Type B pancreatic cell (in vitro differentiated cells): ENCODE measurements around the gene SULF2. TPM values are rescaled to one million over a fixed set of nuclear protein-coding genes. Genes with fewer than 3 reads are reported as not detected.

Experiments
- DNase-seq: peaks from one replicate; pipeline ENCODE4 v3.0.0; 2021; ENCODE audit warnings: mixed read lengths; ENCODE audit not compliant: unreplicated experiment; ENCODE audit errors: extremely low spot score
- H3K27ac Mint-ChIP-seq: 2 replicates; pipeline ENCODE4 v1.8.0; 2021; ENCODE audit warnings: mild to moderate bottlenecking, mixed read lengths
- H3K27me3 Mint-ChIP-seq: 2 replicates; pipeline ENCODE4 v1.8.0; 2021; ENCODE audit warnings: mixed read lengths
- H3K36me3 Mint-ChIP-seq: 2 replicates; pipeline ENCODE4 v1.8.0; 2021; ENCODE audit warnings: mixed read lengths
- H3K4me1 Mint-ChIP-seq: one replicate; pipeline ENCODE4 v1.8.0; 2021; ENCODE audit warnings: mixed read lengths; ENCODE audit not compliant: unreplicated experiment
- H3K4me3 Mint-ChIP-seq: 2 replicates; pipeline ENCODE4 v1.8.0; 2021; ENCODE audit warnings: mild to moderate bottlenecking, mixed read lengths
- H3K9me3 Mint-ChIP-seq: 2 replicates; pipeline ENCODE4 v1.8.0; 2021; ENCODE audit warnings: mixed read lengths
- total RNA-seq: library from RNA; stranded (reverse); gene quantifications from 2 replicates; pipeline ENCODE4 v1.2.1, GENCODE V29; 2021; ENCODE audit warnings: low replicate concordance
- TF ChIP-seq, protein P1 (sequence below): fragments of 200-600 bp; sonication (generic); conservative IDR thresholded peaks from 2 replicates; pipeline ENCODE4 v1.5.0; 2021; ENCODE audit warnings: antibody characterized with exemption, mild to moderate bottlenecking

The SULF2 gene
- total RNA-seq, 1 donor from 2014 or later, result 146 TPM

DNA sequence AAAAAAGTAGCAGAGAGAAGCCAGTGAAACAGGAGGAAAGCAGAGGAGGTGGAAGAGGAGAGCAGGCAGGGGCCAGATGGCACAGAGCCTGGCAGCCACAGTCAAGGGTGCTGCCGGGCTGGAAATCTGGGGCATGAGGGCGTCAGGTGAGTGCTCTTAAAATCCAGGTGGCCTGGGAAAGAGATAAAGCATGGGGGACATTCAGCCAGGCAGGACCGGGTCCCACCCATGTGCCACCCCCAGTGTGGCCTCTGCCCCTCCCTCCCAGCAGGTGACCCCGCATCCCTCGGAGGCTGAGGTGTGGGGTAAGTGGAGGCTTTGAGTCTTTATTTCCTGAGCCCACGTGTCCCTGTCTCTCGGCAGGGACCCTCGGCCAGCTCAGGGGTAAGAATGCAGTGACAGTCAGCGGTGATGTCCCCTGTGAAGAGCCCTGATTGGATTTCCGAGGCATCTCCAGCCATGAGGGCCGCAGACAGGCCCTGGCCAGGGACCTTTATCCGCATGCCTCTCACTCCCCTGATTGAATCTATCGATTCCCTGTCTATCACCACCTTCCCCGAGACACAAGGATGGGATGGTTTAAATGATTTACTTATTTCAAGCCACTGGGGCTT, 33.8 kb upstream of the SULF2 start:
- Mint-ChIP-seq H3K4me1 (peaks cover 17% of the 10 kb centered on the region), H3K9me3 (peaks cover 6% of the 10 kb centered on the region), H3K27ac (no peak overlapping the region), H3K4me3 (no peak overlapping the region), H3K27me3 (peaks cover 33% of the 10 kb centered on the region), H3K36me3 (no peaks in the 10 kb centered on the region)
- TF ChIP-seq, protein P1, sequence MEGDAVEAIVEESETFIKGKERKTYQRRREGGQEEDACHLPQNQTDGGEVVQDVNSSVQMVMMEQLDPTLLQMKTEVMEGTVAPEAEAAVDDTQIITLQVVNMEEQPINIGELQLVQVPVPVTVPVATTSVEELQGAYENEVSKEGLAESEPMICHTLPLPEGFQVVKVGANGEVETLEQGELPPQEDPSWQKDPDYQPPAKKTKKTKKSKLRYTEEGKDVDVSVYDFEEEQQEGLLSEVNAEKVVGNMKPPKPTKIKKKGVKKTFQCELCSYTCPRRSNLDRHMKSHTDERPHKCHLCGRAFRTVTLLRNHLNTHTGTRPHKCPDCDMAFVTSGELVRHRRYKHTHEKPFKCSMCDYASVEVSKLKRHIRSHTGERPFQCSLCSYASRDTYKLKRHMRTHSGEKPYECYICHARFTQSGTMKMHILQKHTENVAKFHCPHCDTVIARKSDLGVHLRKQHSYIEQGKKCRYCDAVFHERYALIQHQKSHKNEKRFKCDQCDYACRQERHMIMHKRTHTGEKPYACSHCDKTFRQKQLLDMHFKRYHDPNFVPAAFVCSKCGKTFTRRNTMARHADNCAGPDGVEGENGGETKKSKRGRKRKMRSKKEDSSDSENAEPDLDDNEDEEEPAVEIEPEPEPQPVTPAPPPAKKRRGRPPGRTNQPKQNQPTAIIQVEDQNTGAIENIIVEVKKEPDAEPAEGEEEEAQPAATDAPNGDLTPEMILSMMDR, result no peak
- no peak for DNase-seq

DNA sequence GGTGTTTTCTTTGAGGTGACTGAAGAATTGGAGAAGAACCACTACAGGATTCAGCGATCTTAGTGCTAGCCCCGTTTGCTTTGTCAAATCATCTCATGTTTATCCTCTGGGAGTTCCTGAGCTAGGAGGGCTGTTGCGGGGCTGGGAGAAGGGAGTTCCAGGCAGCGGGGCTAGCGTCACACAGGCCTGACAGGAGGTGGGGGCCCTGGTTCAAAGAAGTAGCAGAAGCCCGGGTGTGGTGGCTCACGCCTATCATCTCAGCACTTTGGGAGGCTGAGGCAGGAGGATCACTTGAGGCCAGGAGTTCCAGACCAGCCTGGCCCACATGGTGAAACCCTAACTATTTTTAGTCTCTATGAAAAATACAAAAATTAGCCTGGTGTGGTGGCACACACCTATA, 33.2 kb upstream of the SULF2 start:
- Mint-ChIP-seq H3K36me3 (no peaks in the 10 kb centered on the region), H3K27me3 (peaks cover 33% of the 10 kb centered on the region), H3K4me1 (peaks cover 12% of the 10 kb centered on the region), H3K4me3 (no peak overlapping the region), H3K27ac (no peak overlapping the region), H3K9me3 (peaks cover 11% of the 10 kb centered on the region)
- TF ChIP-seq, protein P1, result no peak
- DNase-seq, result no peak

DNA sequence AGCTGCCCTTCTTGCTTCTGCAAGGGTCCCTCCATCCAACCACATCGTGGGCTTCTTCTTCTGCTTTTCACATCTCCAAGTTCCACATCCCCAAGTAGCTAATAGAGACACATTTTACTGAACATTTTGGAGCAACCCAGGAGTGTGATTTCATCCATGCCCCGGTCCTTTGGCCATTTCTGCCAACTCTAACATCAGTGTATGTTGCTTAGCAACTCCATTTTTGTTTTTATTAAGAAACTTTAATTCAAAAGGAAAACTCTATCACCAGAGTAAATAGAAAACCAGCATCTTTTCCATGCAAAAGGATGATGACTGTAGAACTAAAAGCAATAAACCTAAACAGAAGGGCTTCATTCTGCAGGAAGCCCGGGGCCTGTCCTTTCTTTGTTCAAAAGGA, 32.7 kb upstream of the SULF2 start:
- Mint-ChIP-seq H3K36me3 (no peaks in the 10 kb centered on the region), H3K27ac (no peak overlapping the region), H3K4me1 (peaks cover 9% of the 10 kb centered on the region), H3K9me3 (peaks cover 11% of the 10 kb centered on the region), H3K4me3 (no peak overlapping the region), H3K27me3 (peaks cover 31% of the 10 kb centered on the region)
- TF ChIP-seq, protein P1, result no peak
- no peak for DNase-seq

DNA sequence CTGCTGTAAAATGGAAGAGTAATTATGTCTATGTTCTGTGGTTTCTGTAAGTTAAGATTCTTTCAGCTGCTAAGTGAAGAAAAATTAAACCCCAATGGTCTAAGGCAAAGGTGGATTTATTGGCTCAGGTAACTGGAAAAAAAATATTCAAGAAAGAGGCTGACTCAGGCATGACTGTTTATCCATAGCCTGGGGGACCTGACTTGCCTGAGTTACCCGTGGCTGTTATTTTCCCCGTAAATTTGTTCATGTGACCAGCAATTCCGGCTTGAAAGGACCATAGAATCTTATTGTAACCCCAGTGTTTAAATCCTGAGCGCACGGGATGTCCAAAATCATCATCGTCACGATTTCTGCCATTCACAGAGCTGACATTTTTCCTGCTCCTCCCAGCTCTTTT, 32.3 kb upstream of the SULF2 start:
- TF ChIP-seq, protein P1, result no peak
- Mint-ChIP-seq H3K27me3 (peaks cover 28% of the 10 kb centered on the region), H3K27ac (no peak overlapping the region), H3K9me3 (peaks cover 11% of the 10 kb centered on the region), H3K4me3 (no peak overlapping the region), H3K4me1 (peaks cover 9% of the 10 kb centered on the region), H3K36me3 (no peaks in the 10 kb centered on the region)
- DNase-seq, result no peak

GRCh38 chr20:47816487-47817451, 31.5 kb upstream of the SULF2 start:
- H3K4me3 Mint-ChIP-seq, result no peak overlapping the region
- H3K36me3 Mint-ChIP-seq, result no peaks in the 10 kb centered on the region
- H3K9me3 Mint-ChIP-seq, result peaks cover 11% of the 10 kb centered on the region
- H3K27me3 Mint-ChIP-seq, result peaks cover 29% of the 10 kb centered on the region
- TF ChIP-seq, protein P1, result no peak
- H3K27ac Mint-ChIP-seq, result no peak overlapping the region
- peaks cover 9% of the 10 kb centered on the region for H3K4me1 Mint-ChIP-seq
- DNase-seq, result no peak
